ENCODE results near the gene CNOT6L.

DNA sequence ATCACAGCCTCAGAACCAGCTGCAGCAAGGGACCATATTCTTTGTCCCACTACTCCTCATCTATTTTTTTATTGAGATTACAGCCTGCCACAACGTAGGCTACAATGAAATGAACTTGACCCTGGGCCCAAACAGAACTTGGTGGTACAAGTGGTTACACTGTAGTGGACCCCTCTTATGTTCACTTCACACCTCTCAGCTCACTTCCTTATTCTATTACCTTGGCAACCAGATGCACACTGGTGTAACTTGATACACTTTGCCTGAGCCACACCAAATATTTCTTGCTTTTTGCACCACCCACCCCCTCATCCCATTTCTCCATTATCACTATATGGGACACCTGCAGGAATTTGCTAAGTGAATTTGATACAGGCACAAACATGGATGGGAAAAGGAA is 107.7 kb downstream of the CNOT6L start:
- TF ChIP-seq POLR2AphosphoS5 (IDR thresholded peaks at IDR 0.05; ENCODE audit: insufficient read depth in 1 of 2, low read depth in 1 of 2) (no peak), CTCF (IDR thresholded peaks at IDR 0.05) (no peak), POLR2A (IDR thresholded peaks at IDR 0.05) (no peak)
